Activated T-cell treated with anti-CD3 and anti-CD28 coated beads, Interleukin-2, amount 50 U/mL, for 48 hours (primary cell): Measurements from ENCODE around the gene GRID1.
A peak's percentile ranks its signal among the peaks of the same experiment; 100 is the strongest.

Source experiments
- DNase-seq, 2 experiments: peaks; one replicate each; pipeline ENCODE4 v3.0.0-alpha.2; 2020

GRID1 gene

GRCh38 chr10:86205306-86206239, 161.0 kb downstream of the GRID1 start:
- DNase-seq, result no peak

- no peak for DNase-seq
Measured at GRCh38 chr10:86204421-86205305, 161.9 kb downstream of the GRID1 start.

GRCh38 chr10:86203162-86203905, 163.3 kb downstream of the GRID1 start:
- peak in 1 of 2 experiments; percentile 21 for DNase-seq

GRCh38 chr10:86202226-86202735, 164.3 kb downstream of the GRID1 start:
- no peak for DNase-seq

GRCh38 chr10:86200867-86201266, 165.7 kb downstream of the GRID1 start:
- DNase-seq, result no peak

- no peak for DNase-seq
Measured at GRCh38 chr10:86200269-86200668, 166.3 kb downstream of the GRID1 start.

- DNase-seq, result no peak
Measured at GRCh38 chr10:86199041-86199440, 167.6 kb downstream of the GRID1 start.

GRCh38 chr10:86198271-86198670, 168.3 kb downstream of the GRID1 start:
- no peak for DNase-seq

- DNase-seq, result no peak
Measured at GRCh38 chr10:86197166-86197790, 169.3 kb downstream of the GRID1 start.

- DNase-seq, result no peak
Measured at GRCh38 chr10:86195521-86196157, 171.0 kb downstream of the GRID1 start.

GRCh38 chr10:86194684-86195083, 171.9 kb downstream of the GRID1 start:
- no peak for DNase-seq

GRCh38 chr10:86193841-86194240, 172.8 kb downstream of the GRID1 start:
- no peak for DNase-seq

- DNase-seq, result no peak
Measured at GRCh38 chr10:86192691-86193090, 173.9 kb downstream of the GRID1 start.

GRCh38 chr10:86192147-86192546, 174.4 kb downstream of the GRID1 start:
- no peak for DNase-seq

GRCh38 chr10:86191686-86192085, 174.9 kb downstream of the GRID1 start:
- DNase-seq, result no peak

GRCh38 chr10:86191166-86191565, 175.4 kb downstream of the GRID1 start:
- no peak for DNase-seq

GRCh38 chr10:86190291-86190690, 176.3 kb downstream of the GRID1 start:
- DNase-seq, result no peak

GRCh38 chr10:86189891-86190290, 176.7 kb downstream of the GRID1 start:
- no peak for DNase-seq

GRCh38 chr10:86188796-86189558, 177.6 kb downstream of the GRID1 start:
- DNase-seq, result no peak

- DNase-seq, result no peak
Measured at GRCh38 chr10:86188326-86188725, 178.3 kb downstream of the GRID1 start.
